ENCODE data around the gene C17orf114.

Gene C17orf114

DNA sequence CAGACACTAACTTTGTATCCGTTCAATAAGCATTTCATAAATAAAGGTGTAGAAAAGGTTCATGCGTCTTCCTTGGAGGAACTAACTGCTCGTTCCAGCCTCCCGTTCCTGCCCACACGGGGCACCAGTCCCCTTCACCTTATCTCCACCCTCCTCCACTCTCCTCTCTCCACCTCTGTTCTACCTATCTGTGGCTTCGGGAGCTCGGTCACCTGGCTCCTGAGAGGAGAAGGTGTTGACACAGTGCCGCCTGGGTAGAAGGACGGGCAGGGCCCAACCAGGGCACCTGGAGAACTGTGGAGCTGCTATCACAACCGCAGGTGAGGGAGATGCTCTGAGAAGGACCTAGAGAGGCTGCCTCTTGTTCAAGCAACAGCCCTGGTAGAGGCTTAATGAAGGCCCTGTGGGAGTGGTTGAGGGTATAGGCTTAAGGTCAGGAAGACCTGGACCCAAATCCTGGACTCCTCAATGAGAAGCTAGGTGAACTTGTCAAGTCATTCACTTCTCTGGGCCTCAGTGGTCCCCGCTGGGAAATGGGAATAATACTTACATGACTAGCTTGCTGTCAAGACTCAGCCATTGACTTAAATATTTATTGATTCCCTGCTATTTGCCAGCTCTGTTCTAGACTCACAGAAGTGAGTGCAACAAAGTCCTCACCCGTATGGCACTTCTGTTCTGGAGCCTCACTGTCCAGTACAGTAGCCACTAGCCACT, 21.4 kb upstream of the C17orf114 start:
- no peak for DNase-seq (ENCODE audit: low spot score)

DNA sequence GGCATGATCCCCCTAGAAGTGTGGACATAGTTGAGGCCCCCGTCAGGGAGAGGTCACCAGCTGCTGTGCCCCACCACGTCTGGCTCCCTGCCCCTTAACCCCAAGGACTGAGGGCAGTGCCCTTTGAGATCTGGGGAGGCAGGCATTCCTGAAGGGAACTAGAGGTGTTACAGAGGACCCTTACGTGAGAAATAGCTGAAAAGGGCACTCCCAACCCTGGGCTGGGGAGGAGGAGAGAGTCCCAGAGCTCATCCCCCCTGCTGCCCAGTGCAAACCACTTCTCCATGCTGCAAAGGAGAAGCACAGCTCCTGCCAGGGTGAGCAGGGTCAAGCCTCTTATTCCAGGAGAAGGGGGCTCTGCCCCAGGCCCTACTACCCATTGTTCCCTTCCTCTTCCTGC, 20.7 kb upstream of the C17orf114 start:
- DNase-seq (ENCODE audit: low spot score) = no peak

DNA sequence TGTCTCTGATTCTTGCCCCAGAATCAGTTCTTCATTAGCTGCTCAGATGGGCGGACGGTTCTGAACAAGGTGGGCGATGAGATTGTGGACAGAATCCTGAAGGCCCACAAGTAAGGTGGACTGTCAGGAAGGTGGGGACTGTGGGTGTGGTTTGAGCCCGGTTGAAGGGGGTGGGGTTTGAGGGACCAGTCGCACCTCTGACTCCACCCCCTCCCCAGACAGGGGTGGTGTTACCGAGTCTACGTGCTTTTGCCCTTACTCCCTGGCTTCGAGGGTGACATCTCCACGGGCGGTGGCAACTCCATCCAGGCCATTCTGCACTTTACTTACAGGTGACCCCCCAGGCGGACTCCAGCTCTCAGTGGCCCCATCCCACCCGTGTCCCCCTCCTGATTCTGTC, 16.1 kb upstream of the C17orf114 start:
- DNase-seq (ENCODE audit: low spot score) = no peak

DNA sequence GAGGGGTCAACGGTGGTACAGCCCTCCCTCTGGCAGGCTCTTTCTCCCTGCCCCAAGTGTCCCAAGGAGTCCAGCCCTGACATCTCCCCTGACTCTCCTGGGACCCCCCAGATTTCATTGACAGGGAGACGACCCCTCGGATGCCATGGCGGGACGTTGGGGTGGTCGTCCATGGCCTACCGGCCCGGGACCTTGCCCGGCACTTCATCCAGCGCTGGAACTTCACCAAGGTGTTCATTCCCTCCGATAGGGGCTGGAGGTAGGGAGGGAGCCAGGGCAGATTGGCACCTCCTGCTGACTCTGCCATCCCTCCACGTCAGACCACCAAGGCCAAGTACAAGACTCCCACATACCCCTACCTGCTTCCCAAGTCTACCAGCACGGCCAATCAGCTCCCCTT, 14.7 kb upstream of the C17orf114 start:
- no peak for DNase-seq (ENCODE audit: low spot score)

DNA sequence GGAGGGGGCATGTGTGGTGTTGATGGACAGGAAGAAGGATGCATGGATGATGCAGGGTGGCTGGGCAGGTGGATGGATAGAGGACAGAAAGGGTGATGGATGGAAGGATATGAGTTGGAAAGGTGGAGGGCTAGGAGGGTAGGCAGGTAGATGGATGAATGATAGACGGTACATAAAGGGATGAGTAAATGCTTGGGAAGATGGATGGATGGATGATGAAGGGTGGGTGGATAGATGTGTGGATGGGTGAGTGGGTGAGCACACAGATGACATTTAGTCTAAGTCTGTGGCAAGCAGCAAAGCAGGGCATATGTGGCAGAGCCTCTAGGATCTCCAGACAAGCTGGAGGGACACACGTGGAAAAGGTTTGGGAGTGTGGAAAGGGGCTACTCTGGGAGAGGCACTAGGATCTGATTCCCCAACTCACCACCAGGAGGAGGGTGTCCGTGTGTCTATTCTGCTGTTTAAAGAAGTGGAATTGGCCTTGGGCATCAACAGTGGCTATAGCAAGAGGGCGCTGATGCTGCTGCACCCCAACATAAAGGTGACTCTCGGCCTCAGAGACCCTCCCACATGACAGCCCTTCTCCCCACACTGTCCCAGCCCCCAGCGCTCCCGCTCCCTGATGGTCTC, 13.0 kb upstream of the C17orf114 start:
- no peak for DNase-seq (ENCODE audit: low spot score)

DNA sequence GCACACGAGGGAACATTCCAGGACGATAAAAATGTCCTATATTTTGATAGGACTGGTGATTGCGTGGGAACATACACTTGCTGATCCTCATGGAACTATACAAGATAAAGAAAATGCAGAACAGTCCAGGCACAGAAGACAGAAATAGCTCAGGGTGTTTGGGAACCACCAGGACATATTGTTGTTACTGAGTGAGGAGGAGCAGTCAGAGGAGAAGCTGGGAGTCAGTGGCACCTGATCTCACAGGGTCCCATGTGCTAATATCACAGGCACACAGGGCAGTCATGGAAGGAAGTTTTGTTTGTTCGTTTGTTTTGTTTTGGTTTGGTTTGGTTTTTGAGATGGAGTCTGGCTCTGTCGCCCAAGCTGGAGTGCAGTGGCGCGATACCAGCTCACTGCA, 10.6 kb upstream of the C17orf114 start:
- no peak for DNase-seq (ENCODE audit: low spot score)

DNA sequence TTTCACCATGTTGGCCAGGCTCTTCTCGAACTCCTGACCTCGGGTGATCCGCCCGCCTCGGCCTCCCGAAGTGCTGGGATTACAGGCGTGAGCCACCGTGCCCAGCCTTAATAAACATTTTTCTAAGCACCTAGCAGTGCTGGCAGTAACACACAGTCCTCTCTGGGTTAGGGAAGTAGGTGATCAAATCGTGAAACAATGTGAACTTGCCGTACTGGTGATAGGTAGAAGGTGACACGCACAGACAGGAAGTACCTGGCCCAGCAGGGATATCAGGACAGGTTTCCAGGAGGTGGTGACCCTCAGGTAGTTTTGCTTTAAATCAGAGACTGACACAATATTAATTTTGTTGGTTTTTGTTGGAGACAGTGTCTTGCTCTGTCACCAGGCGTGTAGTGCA, 9.3 kb upstream of the C17orf114 start:
- DNase-seq (ENCODE audit: low spot score) = no peak

DNA sequence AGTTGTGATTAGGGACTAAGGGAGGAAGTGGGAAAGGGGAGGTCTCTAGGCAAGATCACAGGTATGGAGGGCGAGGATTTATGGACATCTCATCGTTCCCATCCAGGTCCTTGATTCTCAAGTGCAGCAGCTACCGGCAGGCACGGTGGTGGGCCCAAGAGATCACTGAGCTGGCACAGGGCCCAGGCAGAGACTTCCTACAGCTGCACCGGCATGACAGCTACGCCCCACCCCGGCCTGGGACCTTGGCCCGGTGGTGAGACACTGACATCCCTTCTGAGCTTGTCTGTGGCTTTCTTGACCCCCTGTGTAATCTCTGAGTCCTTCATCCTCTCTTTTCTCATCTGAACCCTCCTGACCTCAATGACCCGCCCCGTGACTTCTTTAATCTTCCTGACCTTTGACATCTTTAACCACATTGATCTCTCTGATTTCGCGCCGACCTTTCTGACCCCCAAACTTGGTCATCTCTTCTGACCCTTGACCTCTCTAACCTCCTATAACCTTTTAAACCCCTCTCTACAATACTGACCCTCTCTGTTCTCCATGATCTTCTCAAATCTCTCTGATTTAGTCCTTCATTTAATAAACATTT, 8.7 kb upstream of the C17orf114 start:
- no peak for DNase-seq (ENCODE audit: low spot score)

DNA sequence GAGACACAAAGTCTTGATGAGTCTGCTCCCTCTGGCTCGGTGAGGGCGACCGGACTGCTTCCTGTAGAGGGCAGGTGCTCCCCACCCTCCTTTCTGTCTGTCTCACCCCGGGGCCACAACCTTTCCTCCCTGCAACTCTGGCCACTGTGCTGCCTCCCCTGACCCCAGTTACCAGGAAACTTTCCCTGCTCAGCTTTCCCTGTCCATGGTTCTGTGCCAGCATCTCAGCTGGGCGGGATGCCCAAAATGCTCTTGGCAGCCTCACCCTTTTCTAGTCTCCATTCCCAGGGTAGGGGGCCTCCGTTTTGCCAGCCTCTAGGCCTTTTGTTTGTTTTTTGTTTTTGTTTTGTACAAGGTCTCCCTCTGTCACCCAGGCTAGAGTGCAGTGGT, 6.2 kb upstream of the C17orf114 start:
- no peak for DNase-seq (ENCODE audit: low spot score)

DNA sequence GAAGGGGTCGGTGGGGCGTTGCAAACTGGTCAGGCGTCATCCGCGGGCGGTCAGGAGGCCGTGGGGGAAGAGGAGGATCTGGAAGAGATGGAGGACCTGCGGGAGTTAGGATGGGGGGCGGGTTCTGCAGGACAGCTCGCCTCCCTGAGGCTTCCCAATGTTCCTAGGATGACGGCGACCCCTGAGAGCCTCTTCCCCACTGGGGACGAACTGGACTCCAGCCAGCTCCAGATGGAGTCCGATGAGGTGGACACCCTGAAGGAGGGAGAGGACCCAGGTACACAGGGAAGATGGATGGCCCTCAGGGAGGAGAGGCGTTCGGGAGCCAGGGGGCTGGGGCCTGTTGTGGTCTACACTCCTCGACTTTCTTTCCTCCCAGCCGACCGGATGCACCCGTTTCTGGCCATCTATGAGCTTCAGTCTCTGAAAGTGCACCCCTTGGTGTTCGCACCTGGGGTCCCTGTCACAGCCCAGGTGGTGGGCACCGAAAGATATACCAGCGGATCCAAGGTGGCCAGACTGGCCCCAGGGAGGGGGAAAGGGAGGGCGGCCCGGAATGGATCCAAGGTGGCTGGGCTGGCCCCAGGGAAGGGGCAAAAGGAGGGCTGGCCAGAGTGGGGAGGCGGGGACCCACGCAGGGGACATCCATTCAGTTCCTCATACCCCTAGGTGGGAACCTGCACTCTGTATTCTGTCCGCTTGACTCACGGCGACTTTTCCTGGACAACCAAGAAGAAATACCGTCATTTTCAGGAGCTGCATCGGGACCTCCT, 5.7 kb upstream of the C17orf114 start:
- DNase-seq (ENCODE audit: low spot score) = no peak

DNA sequence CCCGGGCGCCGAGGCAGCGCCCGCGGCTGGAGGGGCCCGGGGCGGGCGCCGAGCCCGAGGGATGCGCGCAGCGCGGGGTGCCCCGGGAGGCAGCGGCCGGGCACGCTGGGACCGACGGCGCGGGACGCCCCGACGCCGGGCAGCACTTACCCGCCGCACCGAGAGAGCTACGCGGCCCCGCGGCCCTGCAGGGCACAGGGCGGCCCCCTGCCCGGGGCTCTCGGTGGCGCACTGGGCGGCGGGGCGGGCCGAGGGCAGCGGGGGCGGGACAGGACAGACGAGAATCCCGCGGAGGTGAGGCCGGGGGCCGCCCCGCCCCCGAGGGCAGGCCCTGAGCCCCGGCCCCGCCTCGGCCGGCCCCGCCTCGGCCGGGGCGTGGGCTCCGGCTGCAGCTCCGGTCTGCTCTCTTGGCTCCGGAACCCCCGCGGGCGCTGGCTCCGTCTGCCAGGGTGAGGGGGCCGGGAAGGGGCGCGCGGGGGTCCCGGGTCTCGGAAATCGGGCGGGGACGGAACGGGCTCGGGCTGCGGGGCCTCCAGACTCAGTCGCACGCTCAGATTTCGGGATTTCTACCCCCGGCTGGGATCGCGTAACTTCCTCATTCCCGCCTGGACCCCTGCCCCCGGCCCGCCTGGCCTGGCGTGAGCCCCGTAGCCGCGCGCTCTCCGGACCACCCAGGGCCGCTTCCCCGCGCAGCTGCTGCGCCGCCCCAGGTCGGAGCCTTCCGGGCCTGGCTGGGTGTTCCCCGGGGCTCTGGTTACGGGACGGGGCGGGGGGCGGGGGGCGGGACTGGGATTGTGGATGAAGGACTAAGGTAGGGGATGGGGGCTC, 4.9 kb upstream of the C17orf114 start, which contains the start of gene PLD2:
Gene PLD2, plus strand, starts transcription at position 376 of the 828 bp plus-strand sequence. CDS start 621 bp downstream, outside the sequence.
- no peak for DNase-seq (ENCODE audit: low spot score)

DNA sequence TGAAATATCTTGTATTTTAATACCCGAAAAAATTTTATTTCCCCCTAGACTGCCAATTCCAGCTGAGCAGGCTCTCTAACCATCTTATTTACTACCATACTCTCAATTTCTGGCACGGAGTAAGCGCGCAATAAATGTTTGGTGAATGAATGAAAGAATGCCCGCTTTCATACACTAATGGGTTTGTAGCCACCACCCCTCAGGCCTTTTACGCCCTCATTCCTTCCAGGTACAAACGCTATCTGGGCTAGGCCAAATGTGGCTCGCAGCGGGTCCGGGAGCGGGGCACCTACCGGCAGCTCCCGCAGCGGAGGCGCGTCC, 4.3 kb upstream of the C17orf114 start:
- DNase-seq (ENCODE audit: low spot score) = no peak

DNA sequence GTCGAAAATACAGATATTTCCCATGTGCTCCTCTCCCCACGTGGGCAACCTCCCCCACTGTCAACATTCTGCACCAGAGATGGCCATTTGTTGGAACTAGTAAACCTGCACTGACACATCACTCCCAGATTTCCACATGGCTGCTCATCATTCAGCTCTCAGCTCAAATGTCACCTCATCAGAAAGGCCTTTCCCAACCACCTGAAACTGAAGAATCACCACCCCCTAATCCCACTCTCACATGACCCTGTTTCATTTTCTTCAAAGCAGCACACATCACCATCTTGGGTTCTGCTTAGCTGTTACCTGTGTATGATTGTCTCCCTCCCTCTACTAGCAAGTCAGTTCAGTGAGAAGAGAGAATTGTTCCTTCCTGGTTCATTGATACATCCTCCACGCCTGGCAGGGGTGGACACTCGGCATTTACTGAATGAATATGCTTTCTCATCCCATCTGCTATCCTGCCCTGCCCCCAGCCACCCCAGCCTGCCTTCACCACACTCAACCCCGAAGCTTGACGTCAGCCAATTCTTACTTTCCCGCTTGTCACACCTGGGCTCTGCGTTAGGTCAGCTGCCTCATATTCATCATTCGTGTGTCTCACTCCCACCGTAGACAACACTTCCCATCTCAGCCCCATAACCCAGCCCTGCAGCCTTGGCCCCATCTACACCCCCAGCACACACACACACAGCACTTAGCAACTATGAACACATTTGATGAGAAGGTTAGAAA, 1.5 kb downstream of the C17orf114 start:
- DNase-seq (ENCODE audit: low spot score) = no peak

DNA sequence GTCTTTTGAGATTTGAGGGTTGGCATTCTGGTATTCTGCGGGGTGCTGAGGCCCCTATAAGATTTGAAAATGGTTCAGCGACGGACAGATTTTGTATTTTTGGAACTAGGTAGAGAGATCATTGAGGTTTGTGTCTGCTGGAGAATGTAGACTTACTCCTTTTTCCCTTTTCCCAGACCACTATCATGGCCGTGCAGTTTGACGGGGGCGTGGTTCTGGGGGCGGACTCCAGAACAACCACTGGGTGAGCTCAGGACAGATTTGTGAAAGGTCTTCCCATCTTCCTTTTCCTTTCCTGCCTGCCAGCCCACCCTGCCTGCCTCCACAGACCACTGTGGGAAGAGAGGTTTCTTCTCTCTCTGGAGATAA, 5.6 kb downstream of the C17orf114 start:
- DNase-seq (ENCODE audit: low spot score) = no peak

DNA sequence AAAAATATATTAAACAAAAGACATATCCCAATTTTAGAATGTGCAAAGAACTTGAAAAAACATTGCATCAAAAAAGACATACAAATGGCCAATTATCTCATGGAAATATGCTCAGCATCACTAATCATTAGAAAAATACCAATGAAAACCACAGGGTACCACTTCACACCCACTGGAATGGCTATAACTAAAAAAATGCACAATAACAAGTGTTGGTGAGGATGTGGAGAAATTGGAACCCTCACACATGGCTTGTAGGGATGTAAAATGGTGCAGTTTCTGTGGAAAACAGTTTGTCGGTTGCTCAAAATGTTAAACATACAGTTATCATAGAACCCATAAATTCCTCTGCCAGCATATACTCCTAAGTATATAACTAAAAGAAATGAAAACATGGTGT, 7.0 kb downstream of the C17orf114 start:
- DNase-seq (ENCODE audit: low spot score) = no peak

DNA sequence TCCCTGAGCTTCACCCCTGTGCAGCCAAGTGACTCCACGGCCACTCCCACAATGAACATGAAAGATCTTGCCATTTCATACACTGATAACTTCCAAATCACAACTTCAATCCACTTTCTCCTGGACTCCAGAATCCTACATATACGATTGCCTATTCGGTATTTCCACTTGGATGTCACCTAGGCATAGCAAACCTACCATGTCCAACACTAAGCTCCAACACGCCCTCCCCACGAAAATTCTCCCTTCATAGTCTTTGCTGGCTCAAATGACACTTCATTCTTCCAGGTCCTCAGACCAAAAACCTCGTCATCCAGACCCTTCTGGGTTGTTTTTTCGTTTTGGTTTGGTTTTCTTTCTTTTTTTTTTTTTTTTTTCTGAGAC, 11.4 kb downstream of the C17orf114 start:
- no peak for DNase-seq (ENCODE audit: low spot score)

DNA sequence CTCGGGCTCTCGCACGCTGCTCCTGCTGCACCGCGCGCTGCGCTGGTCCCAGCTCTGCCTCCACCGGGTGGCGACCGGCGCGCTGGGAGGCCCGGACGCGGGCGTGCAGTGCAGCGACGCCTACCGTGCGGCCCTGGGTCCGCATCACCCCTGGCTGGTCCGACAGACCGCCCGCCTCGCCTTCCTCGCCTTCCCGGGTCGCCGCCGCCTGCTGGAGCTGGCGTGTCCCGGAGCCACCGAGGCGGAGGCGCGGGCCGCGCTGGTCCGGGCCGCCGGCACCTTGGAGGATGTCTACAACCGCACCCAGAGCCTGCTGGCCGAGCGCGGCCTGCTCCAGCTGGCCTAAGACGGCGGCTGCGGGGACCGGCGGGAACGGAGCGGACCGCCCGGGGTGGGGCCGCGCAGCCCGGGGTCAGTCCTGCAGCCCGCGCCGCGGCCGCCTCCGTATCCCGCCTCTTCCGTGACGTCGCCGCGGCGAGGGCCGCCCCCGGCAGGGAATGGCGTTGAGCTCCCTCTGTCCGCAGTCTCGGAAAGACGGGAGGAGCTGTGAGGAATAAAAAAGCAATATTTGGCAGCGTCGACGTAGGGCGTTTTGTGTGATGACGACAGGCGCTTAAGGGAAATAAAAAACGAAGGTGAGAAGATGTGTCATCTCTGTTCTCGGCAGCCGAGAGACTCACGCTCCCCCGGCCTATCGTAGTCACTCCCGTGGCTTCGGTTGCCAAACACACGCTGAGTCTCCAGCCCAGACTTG, 12.0 kb downstream of the C17orf114 start:
- DNase-seq (ENCODE audit: low spot score) = peak; percentile 94

DNA sequence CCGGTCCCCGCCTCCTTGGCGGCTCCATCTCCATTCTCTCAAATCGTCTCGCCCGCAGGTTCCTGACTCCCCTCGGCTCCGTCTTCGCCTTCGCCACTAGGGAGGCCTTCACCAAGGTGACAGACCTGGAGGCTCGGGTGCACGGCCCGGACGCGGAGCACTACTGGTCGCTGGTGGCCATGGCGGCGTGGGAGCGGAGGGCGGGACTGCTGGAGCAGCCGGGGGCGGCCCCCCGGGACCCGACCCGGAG, 12.5 kb downstream of the C17orf114 start:
- DNase-seq (ENCODE audit: low spot score) = no peak

DNA sequence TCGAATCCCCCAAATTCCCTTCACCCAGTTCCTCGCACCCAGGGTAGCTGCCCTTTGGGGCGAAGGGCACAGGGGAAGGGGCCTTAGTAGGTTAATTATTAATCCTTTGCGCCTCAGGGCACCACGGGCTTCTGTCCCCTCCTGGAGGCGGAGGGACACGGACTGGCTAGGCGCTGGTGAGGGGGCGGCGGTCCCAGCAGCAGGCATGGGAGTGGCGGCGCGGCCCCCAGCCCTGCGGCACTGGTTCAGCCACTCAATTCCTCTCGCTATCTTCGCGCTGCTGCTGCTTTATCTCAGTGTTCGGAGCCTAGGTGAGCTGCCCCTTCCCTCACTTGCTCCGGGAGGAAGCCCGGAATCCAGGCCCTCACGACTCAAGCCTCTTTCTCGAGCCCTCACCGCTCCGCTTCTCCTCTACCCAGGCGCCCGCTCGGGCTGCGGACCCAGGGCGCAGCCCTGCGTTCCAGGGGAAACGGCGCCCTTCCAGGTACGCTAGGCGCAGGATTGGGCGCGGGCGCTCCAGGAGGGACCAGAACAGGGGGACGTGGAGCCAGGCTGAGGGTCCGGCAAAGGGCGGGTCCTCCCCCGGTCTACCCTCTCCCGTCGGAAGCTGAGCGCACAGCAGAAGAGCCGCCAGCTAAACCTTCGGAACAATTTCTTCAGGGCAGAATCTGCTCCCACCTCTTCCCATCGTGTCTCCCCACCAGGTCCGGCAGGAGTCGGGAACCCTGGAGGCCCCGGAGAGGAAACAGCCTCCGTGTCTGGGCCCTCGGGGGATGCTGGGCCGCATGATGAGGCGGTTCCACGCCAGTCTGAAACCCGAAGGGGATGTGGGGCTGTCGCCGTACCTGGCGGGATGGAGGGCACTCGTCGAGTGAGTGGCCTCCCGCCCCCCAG, 13.1 kb downstream of the C17orf114 start, which contains the start of gene GLTPD2:
Gene GLTPD2, plus strand, starts transcription at position 158 of the 894 bp plus-strand sequence. Its CDS starts 48 bp downstream, at position 206.
- no peak for DNase-seq (ENCODE audit: low spot score)

All from mesenteric fat pad (tissue), 1 donor.